Keratinocyte (primary cell): ENCODE results near the gene DRD2.

Source experiments
- CTCF ChIP-seq, 3 experiments: IDR thresholded peaks in 1 of 3; conservative IDR thresholded peaks in 1 of 3; optimal IDR thresholded peaks in 1 of 3; 2 replicates in 2 of 3; 3 replicates in 1 of 3; pipeline versions ENCODE3 to v1.5.1; 2011; ENCODE audit warnings: low read length in 3 of 3, mild to moderate bottlenecking in 3 of 3, moderate library complexity in 2 of 3, control low read depth in 1 of 3, inconsistent platforms in 1 of 3; ENCODE audit not compliant: insufficient read depth in 2 of 3; ENCODE audit errors: extremely low read depth in 1 of 3
- EZH2 ChIP-seq: IDR thresholded peaks from one replicate; pipeline ENCODE4 v1.6.1; 2012; ENCODE audit warnings: inconsistent platforms, mild to moderate bottlenecking, low read length, moderate library complexity

DNA sequence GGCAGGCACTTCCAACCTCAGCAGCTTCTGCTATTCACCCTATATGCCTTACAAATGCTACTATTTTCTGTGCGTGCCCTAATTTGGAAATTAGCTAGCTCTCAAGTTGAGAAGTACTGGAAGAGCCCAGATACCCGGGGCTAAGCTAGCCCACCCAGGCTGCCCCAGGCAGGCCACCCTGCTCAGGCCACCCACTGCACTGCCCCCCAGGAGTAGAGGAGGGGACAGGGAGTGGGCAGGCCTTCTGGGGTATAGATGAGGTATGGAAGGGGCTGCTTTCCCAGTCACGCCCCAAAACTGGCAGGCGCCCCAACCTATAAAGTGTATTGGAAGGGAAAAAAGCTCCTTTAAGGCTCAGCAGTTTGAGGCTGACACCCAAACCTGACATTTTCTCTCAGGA lies 43.5 kb downstream of the DRD2 start:
- TF ChIP-seq CTCF (optimal IDR thresholded peaks at IDR 0.05 in 1 of 3, IDR thresholded peaks at IDR 0.05 in 1 of 3, conservative IDR thresholded peaks at IDR 0.05 in 1 of 3; ENCODE audit: extremely low read depth in 1 of 3, insufficient read depth in 2 of 3, low read length in 3 of 3) (no peak), EZH2 (no peak)
